GM18520 (cell line): ENCODE data around the gene KLHL40.

Source experiments
- ATAC-seq: cut with Tn5 transposase; IDR thresholded peaks from one replicate; pipeline ENCODE4 v1.9.1; 2021; ENCODE audit not compliant: unreplicated experiment

The KLHL40 gene

DNA sequence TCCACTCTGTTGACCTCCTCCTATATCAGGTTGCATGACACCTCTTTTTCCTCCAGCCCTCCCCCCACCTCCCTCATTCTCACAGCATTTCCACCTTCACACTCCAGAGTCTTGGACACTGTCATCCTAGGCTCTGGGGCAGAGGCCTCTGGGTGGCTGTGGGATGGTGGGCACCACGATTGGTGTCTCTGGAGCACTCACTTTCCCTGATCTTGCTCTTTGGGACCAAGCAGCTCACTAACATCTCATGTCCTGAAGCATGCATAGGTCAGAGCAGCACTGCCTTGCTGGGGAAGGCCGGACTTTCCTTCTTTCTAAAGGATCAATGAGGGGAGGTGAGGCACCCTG, 16.9 kb upstream of the KLHL40 start:
- ATAC-seq: no peak

DNA sequence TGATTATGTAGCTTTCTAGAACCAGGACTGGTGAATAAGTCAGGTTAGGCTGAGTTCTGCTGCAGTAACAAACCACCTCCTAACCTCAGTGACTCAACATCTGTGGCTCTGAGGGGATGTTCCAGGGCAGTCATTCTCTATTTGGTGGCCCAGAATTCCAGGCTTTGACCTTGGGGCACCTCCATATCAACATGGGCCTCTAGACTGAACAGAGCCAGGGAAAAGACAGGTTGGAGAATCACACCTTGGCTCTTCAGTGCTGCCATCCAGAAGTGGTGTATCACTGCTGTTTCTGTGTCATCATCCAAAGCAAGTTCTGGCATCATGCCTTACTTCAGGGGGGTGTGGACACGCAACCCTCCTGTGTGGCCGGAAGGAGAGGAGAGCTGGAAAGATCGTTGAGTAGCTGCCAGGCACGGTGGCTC, 16.5 kb upstream of the KLHL40 start:
- ATAC-seq: no peak

DNA sequence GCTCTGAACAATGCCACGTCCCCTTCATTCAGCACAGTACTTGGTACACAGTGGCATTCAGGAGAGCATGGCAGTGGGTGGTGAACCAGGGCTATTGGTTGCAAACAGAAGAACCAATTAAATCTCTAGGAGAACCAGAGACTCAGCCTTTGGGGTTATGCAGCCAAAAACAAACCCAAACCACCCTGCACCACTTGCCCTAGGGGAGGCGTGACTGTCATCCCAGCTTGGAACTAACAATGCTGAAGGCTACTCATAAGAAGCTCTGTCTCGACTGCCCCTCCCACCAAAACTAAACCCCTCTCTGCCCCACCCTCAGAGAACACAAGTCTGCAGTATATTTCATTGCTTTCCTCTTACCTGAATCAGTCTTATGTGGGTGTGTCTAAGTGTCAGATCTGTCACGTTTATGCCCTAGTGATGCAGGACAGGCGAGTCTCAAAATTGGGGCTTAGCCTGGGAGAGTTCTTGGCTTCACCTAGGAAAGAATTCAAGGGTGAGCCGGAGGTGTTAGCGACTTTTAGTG, 15.2 kb upstream of the KLHL40 start:
- no peak for ATAC-seq

DNA sequence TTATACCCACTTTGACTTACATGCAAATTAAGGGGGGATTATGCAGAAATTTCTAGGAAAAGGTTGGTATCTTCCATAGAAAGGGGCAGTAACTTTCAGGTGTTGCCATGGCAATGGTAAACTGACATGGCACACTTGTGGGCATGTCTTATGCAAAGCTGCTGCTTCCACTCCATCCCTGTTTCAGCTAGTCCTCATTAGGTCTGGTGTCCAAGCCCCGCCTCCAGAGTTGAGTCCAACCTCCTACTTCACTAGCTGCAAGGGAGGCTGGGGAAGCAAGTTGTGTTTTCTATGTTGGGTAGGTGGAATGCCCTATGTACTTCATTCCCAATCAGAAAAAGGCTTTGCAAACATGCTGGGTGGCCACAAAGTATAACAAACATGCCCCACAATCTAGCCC, 14.7 kb upstream of the KLHL40 start:
- no peak for ATAC-seq

DNA sequence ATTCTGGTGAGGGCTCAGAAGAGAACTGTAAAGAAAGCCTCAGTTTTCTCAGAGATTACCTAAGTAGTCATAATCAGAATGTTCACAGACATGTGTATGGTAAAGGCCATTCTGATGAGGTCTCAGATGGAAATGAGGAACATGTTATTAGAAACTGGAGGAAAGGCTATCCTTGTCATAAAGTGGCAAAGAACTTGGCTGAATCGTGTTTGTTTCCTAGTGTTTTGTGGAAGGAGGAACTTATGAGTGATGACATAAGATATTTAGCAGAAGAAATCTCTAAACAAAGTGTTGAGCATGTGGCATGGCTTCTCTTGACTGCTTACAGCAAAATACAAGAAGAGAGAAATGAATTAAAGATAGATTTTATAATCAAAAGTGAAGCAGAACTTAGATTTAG, 12.8 kb upstream of the KLHL40 start:
- ATAC-seq: no peak

DNA sequence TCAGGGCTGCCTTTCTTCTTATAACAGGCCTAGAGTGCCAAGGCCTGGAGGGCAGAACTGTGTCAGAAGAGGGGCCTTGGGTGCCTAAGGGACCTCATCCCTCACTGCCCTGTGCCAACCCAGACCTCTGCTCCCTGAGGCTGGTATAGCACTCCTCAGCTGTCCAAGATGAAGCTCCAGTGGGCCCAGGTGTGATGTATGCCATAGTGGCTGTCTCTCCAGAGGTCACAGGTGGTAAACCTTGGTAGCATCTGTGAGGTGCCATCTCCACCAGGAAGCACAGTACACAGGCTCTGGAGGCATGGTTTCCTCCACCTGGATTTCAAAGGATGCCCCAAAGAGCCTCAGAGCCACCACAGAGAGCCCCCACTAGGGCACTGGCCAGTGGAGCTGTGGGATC, 12.3 kb upstream of the KLHL40 start:
- no peak for ATAC-seq

DNA sequence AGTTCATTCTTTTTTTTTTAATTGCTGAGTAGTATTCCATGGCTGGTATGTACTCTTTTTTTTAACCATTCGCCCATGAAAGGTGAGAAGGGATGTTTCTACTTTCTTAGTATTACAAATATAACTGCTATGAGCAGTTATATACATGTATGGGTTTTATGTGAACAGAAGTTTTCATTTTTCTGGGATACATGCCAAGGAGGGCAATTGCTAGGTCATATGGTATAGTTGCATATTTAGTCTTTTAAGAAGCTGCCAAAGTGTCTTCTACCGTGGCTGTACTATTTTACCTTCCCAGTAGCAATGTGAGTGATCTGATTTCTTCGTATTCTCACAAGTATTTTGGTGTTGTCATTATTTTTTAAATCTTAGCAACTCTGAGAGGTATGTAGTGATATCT, 11.2 kb upstream of the KLHL40 start:
- ATAC-seq: no peak

DNA sequence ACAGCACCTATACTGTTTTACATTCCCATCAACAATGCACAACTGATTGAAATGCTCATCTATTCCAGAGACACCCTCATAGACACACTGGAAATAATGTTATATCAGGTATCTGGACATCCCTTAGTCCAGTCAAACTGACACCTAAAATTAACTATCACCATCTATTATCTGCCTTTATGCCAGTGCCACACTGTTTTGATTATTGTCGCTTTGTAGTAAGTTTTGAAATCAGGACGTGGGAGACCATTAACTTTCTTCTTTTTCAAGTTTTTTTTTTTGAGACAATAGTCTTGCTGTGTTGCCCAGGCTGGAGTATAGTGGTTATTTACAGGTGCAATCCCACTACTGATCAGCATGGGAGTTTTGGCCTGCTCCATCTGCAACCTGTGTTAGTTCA, 9.4 kb upstream of the KLHL40 start:
- ATAC-seq: no peak

DNA sequence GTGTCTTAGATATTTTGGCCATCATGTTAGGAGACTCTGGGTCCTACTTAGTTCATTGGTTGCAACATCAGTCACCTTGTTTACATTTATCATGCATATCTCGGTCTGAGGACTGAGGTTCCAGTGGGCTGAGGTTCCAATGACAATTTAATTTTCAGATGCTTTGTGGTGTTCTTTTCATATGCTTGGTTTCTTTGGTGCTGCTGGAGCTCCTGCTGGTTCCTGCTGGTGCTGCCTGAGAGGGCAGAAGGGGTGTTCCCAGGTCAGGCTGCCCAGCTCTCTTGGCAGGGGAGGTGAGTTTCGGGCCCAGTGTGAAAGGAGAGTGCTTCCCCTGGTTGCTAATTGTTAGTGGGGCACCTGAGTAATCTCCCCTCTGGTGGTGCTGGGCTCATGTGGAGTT, 6.9 kb upstream of the KLHL40 start:
- ATAC-seq: no peak

DNA sequence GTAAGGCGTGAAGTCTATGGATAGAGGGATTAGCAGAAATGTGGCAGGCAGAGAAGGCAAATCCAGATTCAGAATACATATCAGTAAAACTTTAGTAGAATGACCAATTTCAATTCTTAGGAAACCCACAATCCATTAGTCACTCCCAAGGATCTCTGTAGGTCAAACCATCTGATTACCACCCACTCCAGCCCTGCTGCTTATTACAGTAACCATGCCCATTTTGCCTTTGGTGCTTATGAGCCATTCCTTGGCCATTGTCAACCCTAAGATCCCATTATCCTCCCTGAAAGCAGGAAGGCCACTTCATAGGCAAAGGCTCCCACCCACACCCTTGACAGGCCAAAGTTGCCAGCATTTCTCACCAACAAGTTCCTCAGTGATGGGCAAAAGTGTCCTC, 5.1 kb upstream of the KLHL40 start:
- ATAC-seq: no peak

DNA sequence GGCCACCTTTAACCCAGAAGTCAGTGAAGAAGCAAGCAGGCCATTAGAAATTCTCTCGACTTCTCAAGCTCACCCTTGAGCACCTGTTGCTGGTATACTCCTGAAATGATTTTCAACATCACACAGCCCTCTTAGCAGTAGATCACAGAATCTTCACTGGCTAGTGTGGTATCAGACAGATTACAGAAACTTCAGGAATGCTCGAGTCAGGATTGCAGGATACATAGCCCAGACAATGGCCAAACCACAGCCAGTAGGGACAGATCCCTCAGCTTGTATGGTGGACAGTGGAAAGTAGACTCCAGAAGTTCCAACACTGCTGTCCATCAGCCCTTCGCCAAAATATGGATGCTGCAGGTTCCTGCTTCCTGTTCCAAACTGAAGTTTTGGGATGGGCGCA, 4.5 kb upstream of the KLHL40 start:
- no peak for ATAC-seq

DNA sequence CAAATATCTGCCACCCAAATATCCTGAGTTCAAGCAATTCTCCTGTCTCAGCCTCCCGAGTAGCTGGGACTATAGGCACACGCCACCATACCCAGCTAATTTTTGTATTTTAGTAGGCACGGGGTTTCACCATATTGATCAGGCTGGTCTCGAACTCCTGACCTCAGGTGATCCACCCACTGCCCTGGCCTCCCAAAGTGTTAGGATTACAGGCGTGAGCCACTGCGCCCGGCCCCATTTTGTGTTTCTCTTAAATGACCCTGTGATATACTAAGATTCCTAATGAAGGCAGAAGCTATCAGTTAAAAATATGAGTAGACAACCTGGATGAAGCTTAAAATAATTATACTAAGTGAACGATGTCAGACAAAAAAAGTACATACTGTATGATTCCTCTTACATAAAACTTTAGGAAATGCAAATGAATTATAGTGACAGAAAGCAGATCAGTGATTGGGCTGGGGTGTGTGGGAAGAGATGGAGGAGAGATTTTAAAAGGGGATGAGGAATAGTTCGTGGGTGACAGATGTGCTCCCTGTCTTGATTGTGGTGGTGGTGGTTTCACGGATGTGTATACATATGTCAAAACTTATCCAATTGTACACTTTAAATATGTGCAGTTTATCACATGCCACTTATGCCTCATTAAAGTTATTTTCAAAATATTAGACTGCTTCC, 3.8 kb upstream of the KLHL40 start:
- ATAC-seq: no peak

DNA sequence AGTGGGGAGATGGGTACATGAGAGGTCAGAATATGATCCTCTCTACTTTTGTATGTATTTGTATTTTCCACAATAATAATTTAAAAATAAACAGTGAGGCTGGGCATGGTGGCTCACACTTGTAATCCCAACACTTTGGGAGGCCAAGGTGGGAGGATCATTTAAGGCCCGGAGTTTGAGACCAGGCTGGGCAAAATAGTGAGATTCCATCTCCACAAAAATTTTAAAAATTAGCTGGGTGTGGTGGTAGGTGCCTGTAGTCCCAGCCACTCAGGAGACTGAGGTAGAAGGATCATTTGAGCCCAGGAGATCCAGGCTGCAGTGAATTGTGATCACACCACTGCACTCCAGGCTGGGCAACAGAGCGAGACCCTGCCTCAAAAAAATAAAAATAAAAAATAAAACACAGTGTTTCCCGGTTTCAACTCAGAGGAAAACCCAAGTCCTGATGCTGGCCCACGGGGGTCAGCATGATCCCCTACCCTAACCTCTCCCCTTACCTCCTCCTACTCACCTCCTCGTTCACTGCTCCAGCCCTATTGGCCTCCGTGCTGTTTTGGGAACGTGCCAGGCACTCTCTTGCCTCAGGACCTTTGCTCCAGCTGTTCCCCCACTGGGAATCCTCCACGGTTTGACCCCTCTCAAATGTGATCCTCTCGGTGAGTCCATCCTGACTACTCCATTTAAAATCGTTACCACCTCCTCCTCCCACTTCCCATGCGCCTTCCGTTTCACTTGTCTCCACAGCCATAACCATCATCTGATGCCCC, 2.9 kb upstream of the KLHL40 start:
- ATAC-seq: no peak

DNA sequence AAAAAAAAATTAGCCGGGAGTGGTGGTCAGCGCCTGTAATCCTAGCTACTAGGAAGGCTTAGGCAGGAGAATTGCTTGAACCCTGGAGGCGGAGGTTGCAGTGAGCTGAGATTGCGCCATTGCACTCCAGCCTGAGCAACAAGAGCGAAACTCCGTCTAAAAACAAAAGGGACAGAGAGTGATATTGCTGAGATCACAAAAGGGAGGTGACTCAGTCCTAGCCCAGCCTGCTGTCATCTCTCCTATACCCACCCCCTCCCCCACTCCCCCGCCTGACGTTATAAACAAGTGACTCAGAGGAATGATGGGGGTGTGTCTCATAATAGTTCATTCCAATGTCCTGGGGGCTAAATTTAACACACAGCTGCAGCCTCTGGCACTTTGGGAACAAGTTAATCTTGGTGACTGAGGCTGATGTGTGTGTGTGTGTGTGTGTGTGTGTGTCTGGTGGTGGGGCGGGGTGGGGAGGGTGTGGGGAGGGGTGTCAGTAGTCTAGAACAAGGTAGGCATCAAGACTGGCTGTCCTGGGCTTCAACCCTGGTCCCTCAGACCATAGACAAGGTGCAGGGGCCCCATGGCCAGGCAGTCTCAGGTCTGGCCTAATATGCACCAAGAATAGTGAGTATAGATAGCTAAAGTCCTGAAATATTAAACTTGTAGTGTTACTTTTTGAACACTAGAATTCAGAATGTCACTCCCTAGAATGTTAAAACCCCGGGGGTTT, 1.3 kb upstream of the KLHL40 start:
- ATAC-seq: no peak

DNA sequence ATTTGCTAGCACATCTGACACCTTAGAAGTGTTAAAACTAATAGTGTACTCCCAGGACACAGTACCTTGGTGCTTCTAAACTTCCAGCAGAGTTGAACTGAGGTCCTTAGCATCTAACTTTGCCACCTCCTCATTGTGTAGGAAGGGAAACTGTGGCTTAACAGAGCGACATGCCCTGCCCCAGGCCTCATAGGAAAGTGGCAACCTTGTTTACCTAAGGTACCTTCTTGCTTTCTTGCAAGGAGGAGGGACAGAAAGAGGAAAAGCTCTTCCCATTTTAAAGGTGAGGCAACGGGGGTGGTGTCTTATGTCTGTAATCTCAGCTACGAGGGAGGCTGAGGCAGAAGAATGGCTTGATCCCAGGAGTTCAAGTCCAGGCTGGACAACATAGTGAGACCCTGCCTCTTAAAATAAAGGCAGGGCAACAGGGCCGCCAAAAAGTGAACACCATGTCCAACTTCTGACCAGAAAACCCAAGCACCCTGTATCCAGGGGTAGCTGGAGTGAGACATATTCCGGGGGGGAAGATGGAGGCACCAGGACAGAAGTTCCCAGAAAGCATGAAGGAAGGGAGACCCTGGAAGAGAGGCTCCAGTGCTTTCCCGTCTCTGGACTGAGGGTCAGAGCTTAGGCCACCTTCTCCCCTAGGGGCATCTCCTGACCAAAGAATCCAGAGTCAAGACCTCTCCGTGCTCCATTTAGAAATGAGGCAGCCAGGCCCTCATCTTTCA, 540 bp upstream of the KLHL40 start:
- ATAC-seq: no peak

DNA sequence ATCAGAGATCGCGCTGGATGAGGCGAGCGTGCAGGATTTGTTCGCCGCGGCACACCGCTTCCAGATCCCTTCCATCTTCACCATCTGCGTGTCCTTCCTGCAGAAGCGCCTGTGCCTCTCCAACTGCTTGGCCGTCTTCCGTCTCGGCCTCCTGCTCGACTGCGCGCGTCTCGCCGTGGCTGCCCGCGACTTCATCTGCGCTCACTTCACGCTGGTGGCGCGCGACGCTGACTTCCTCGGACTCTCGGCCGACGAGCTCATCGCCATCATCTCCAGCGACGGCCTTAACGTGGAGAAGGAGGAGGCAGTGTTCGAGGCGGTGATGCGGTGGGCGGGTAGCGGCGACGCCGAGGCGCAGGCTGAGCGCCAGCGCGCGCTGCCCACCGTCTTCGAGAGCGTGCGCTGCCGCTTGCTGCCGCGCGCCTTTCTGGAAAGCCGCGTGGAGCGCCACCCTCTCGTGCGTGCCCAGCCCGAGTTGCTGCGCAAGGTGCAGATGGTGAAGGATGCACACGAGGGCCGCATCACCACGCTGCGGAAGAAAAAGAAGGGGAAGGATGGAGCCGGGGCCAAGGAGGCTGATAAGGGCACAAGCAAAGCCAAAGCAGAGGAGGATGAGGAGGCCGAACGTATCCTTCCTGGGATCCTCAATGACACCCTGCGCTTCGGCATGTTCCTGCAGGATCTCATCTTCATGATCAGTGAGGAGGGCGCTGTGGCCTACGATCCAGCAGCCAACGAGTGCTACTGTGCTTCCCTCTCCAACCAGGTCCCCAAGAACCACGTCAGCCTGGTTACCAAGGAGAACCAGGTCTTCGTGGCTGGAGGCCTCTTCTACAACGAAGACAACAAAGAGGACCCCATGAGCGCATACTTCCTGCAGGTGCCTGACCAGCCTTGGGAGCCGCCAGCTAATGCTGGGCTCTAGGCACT, 819 bp downstream of the KLHL40 start:
- no peak for ATAC-seq

DNA sequence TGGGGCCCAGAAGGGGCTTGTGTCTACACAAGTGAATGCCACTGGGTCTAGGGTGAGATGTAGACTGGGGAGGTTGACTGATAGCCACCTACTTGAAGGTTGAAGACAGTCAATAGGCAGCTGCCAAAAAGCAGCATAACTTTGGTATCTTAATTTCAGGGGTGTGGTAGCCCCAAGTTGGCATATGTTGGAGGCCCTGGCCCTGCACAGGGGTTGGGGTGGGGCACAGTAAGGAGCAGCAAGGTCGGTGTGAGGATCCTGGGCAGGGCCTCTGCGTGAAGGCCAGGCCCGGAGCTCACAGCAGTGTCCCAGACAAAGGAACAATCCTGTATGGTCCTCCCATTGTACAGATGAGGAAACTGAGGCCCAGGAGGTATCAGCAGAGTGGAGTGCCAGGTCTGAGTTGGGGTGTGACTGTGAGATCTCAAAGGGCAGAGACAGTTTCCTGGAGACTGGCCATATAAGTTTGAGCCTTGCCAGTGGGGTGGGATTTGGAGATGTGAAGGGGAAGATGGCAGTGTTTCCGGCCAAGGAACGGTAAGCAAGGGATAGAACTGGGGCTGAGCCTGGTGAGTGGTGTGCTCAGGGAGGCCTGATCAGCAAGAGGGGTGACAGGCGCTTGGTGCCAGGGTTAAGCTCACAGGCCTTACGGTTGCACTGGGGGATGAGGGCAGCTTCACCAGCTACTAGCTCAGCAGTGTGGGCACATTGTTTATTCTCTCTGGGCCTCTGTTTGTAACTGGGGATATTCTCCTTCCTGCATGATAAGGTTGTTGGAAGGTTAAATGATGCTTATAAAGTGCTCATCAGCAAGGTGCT, 1.7 kb downstream of the KLHL40 start:
- no peak for ATAC-seq

DNA sequence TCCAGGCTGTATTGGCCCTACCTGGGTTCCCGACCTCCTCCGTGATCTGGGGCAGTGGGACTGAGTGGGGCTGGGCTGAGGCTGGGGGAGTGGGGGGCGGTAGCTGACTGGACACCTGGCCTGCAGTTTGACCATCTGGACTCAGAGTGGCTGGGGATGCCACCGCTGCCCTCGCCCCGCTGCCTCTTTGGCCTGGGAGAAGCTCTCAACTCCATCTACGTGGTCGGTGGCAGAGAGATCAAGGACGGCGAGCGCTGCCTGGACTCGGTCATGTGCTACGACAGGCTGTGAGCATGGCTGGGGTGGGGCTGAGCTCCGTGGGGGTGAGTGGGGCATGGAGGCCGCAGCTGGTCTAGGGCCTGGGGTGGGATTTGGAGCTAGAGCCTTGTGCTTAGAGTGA, 2.7 kb downstream of the KLHL40 start:
- no peak for ATAC-seq
